ENCODE results near the gene DLG3. TPM values are rescaled to one million over a fixed set of nuclear protein-coding genes. Genes with fewer than 3 reads are reported as not detected.

DLG3 gene
- total RNA-seq, 2 donors from 2014 or later, result 17.3 to 18.7 TPM

DNA sequence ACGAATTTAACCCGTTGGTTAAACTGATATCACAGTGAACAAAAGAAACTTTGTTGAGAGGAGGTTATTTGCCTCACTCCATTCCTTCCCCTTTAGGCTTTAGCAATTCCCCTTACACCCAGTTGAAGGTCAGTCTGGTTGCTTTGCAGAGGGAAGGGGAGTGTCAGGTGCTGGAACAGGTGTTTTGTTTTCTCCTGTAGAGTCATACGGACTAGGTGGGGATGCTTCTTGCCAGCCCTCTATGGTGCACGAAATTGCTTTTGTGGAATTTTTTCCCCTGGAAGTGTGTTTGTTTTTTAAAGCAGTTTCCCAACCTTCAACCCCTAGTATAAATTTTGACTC lies 33.1 kb downstream of the DLG3 start:
- TF ChIP-seq, protein P1, sequence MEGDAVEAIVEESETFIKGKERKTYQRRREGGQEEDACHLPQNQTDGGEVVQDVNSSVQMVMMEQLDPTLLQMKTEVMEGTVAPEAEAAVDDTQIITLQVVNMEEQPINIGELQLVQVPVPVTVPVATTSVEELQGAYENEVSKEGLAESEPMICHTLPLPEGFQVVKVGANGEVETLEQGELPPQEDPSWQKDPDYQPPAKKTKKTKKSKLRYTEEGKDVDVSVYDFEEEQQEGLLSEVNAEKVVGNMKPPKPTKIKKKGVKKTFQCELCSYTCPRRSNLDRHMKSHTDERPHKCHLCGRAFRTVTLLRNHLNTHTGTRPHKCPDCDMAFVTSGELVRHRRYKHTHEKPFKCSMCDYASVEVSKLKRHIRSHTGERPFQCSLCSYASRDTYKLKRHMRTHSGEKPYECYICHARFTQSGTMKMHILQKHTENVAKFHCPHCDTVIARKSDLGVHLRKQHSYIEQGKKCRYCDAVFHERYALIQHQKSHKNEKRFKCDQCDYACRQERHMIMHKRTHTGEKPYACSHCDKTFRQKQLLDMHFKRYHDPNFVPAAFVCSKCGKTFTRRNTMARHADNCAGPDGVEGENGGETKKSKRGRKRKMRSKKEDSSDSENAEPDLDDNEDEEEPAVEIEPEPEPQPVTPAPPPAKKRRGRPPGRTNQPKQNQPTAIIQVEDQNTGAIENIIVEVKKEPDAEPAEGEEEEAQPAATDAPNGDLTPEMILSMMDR (IDR thresholded peaks at IDR 0.05), result no peak
- Histone ChIP-seq H3K9me3 (no peaks in the 10 kb centered on the region), H3K4me3 (peak overlapping the region; percentile 45), H3K36me3 (no peaks in the 10 kb centered on the region), H3K27me3 (replicated peaks; ENCODE audit: insufficient read depth) (no peaks in the 10 kb centered on the region), H3K4me1 (ENCODE audit: control insufficient read depth in 1 of 2, low read depth in 2 of 2) (peaks cover 13 to 49% of the 10 kb centered on the region in 2 donors), H3K27ac (peak overlapping the region; percentile 65 to 85)
- DNase-seq (ENCODE audit: low spot score), result no peak
- ATAC-seq (ENCODE audit: insufficient number of reproducible peaks, low FRiP score, low read depth), result no peak

DNA sequence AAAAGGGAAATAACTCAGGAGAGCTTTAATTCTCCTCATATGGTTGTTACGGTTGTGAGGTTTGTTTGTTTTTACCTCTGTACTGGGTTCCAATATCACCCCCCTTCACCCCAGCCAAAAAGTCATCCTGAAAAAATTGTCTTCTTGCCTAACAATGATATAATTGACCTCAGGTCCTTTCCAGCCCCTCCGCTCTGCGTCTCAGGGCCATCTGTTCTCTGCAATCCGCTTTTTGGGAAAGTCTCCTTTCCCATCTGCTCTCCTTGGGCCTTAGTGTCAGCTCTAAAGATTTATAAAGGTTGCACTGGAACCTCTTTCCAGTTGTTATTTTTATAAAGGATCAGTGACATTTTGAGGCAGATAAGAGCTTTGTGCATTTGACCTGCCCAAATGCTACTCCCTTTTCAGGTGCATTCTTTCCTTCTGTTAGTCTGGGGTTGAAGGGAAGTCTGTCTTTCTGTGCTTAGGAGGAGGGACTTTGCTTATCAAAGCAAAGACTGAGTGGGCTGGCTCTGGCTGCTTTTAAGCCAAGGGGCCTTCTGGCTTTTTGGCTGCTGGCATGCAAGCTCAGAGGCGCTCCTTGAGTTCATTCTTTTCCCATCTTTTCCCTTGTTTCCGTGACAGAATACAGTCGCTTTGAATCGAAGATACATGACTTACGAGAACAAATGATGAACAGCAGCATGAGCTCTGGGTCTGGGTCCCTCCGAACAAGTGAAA lies 34.1 kb downstream of the DLG3 start:
- Histone ChIP-seq H3K4me1 (ENCODE audit: control insufficient read depth in 1 of 2, low read depth in 2 of 2) (peaks cover 13 to 49% of the 10 kb centered on the region in 2 donors), H3K36me3 (no peaks in the 10 kb centered on the region), H3K27me3 (replicated peaks; ENCODE audit: insufficient read depth) (no peaks in the 10 kb centered on the region), H3K27ac (peak overlapping the region; percentile 65 to 85), H3K4me3 (no peak overlapping the region), H3K9me3 (no peaks in the 10 kb centered on the region)
- TF ChIP-seq, protein P1 (IDR thresholded peaks at IDR 0.05), result no peak
- ATAC-seq (ENCODE audit: insufficient number of reproducible peaks, low FRiP score, low read depth) (no peak), DNase-seq (ENCODE audit: low spot score) (no peak)

DNA sequence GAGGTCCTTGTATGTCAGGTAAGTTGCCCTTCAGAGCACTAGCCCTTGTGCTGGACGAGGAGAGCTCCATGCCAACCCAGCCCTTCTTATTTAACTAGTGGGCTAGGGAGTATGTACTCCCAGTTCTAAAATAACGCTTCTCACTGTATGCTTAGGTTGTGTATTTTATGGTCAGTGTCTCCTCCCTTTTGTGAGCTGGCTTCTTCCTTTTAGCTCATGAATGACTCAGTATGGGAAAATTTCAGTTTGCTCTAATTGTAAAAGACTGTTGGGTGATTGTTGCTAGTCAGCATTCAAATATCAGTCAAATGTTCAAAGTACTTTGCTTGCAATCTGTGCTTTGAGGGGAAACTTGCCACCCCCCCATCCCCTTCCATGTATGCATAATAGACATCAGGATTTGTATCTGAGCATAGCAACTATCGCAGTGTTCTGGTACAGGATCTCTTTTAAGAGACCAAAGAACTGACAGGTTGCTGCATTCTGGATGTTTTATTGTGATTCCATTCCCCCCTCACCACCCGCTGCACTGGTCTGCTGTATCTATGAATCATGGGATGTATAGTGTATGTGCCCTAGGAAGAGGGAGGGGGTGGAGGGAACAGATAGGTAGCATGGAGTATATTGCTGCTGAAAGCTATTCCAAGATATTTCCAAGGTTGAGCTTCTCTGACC lies 34.7 kb downstream of the DLG3 start:
- Histone ChIP-seq H3K4me1 (ENCODE audit: control insufficient read depth in 1 of 2, low read depth in 2 of 2) (peaks cover 13 to 49% of the 10 kb centered on the region in 2 donors), H3K27ac (peak overlapping the region; percentile 47 to 85), H3K9me3 (no peaks in the 10 kb centered on the region), H3K4me3 (no peak overlapping the region), H3K36me3 (no peaks in the 10 kb centered on the region), H3K27me3 (replicated peaks; ENCODE audit: insufficient read depth) (no peaks in the 10 kb centered on the region)
- ATAC-seq (ENCODE audit: insufficient number of reproducible peaks, low FRiP score, low read depth) (no peak), DNase-seq (ENCODE audit: low spot score) (no peak)
- TF ChIP-seq, protein P1 (IDR thresholded peaks at IDR 0.05), result no peak

DNA sequence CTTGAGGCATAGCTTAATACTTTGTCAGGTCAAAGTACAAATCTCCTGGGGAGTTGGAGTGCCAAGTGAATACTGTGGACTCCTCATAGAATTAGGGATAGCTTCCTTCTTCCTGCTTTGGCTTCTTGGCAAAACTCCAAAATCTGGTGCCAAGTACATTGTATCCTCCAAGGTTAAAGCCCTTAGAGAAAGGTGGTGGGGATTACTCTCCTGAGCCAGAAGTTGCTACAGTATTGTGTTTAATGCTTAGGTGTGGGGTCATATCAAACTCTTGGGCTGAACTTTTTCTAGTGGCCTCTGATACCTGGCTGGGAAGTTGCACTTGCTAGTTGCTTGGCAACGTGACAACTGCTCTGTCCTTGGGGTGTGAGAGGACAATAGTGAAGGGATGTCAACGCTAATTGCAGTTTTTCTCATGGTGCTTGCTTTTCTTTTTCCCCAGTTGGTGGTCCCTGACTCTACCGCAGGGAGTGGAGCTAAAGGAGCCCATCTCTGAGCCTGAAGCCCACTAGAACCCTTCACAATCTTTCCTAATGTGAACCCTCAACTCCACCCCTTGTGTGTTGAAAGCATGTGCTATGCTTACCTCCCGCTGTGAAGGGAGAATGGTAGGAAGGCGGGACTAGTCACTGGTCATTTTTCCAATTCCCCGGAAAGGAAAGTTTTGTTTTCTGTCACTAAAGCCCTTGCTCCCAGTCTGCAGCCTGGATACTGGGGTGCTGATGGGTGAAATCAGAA lies 35.5 kb downstream of the DLG3 start:
- peak overlapping the region; percentile 4 for H3K4me3 ChIP-seq
- TF ChIP-seq, protein P1 (IDR thresholded peaks at IDR 0.05), result no peak

DNA sequence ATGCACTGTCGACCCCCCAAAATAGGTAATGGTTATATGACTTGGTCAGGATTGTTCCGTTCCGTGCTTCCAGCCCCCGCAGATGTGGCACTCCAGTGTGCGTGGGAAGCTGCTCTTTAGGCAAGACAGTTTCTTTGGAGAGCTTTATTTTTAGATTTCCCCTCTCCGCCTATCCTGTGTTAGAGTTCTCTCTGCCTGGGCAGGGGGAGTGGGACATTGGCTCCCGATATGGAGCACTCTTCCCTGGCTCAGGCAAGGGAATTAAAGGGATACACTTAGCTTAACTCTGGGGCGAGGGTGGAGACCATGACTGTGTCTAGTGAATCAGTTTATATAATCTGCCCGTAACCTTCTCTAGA lies 36.0 kb downstream of the DLG3 start:
- Histone ChIP-seq H3K4me1 (ENCODE audit: control insufficient read depth in 1 of 2, low read depth in 2 of 2) (peaks cover 13 to 49% of the 10 kb centered on the region in 2 donors), H3K27ac (peak overlapping the region in 1 of 2 donors; percentile 85), H3K4me3 (peak overlapping the region; percentile 4), H3K36me3 (no peaks in the 10 kb centered on the region), H3K9me3 (no peaks in the 10 kb centered on the region), H3K27me3 (replicated peaks; ENCODE audit: insufficient read depth) (no peaks in the 10 kb centered on the region)
- TF ChIP-seq, protein P1 (IDR thresholded peaks at IDR 0.05), result no peak
- no peak for DNase-seq (ENCODE audit: low spot score)
- ATAC-seq (ENCODE audit: insufficient number of reproducible peaks, low FRiP score, low read depth), result no peak

More for the DNA sequence above, 35.5 kb downstream of the DLG3 start:
- peak overlapping the region; percentile 47 to 85 for H3K27ac ChIP-seq
- ATAC-seq (ENCODE audit: insufficient number of reproducible peaks, low FRiP score, low read depth), result no peak
- no peaks in the 10 kb centered on the region for H3K27me3 ChIP-seq (replicated peaks; ENCODE audit: insufficient read depth)
- no peaks in the 10 kb centered on the region for H3K36me3 ChIP-seq
- H3K9me3 ChIP-seq, result no peaks in the 10 kb centered on the region
- peaks cover 13 to 49% of the 10 kb centered on the region in 2 donors for H3K4me1 ChIP-seq (ENCODE audit: control insufficient read depth in 1 of 2, low read depth in 2 of 2)
- DNase-seq (ENCODE audit: low spot score), result no peak
